Hepatocyte (in vitro differentiated cells): ENCODE data around the gene CHRNA4.

Experiments used
- CTCF ChIP-seq: fragments of 200-600 bp; sonication (generic); IDR thresholded peaks from 2 replicates; pipeline ENCODE4 v1.5.1; 2016; ENCODE audit warnings: antibody characterized with exemption, mild to moderate bottlenecking; ENCODE audit not compliant: poor library complexity
- EZH2phosphoT487 ChIP-seq: fragments of 200-600 bp; sonication (generic); IDR thresholded peaks from one replicate; pipeline ENCODE4 v1.6.1; 2018; ENCODE audit warnings: antibody characterized with exemption, mild to moderate bottlenecking, low read depth, moderate library complexity; ENCODE audit not compliant: unreplicated experiment, severe bottlenecking

- no peak for TF ChIP-seq CTCF
- TF ChIP-seq EZH2phosphoT487 = no peak
Observed at GRCh38 chr20:63406011-63406410, 44.9 kb upstream of the CHRNA4 start.
